ENCODE data around the gene JUP. TPM values are rescaled to one million over a fixed set of nuclear protein-coding genes. Genes with fewer than 3 reads are reported as not detected.

The JUP gene
- total and polyA plus RNA-seq, 10 of the 15 experiments (the other 5 are each of a cell fraction or from before 2014, with no cell fraction given): 1.5 to 36.3 (median 11.6) TPM

DNA sequence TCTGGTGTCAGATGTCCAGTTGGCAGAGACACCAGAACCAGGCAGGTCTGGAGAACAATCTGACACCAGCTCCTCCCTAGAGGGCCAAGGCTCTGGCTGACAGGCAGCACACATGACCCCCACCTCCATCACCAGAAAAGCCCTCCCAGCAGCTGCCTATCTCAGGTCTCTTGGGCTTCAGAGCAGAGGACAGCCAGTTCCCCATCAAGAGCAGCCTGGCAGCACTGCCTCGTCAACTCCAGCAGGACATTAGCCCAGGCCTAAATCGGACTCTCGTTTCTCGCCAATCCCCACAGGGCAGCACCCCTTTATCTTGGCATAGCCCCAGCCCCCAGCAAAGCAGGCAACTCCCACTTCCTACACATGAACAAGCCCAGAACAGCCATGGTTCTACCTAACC is 4.4 kb downstream of the JUP start:
- no TSS peak for BruUV-seq (replicated peaks)
- ChIA-PET POLR2A (no interaction called here), CTCF (no interaction called here), RAD21 (ENCODE audit: unreplicated experiment) (no interaction called here), SMC1A (ENCODE audit: uncharacterized antibody, unreplicated experiment) (no interaction called here)
- no peak overlapping the region for H2AFZ ChIP-seq (ENCODE audit: control insufficient read depth, low read depth, low read length)
- peaks cover 13% of the 10 kb centered on the region for H3K4me1 ChIP-seq (ENCODE audit: control insufficient read depth, insufficient read depth, low read length)
- H3K27me3 ChIP-seq (replicated peaks in 1 of 2; ENCODE audit: control insufficient read depth in 2 of 2, insufficient read depth in 2 of 2, low read length in 1 of 2): peaks cover 0 to 6% of the 10 kb centered on the region in 2 experiments; a peak in 2 of 4 replicates
- H3K4me3 ChIP-seq: no peak overlapping the region
- H3K36me3 ChIP-seq (ENCODE audit: control insufficient read depth in 2 of 2, insufficient read depth in 2 of 2, low read length in 1 of 2): no peaks in the 10 kb centered on the region
- no peaks in the 10 kb centered on the region for H4K20me1 ChIP-seq (ENCODE audit: control insufficient read depth, insufficient read depth)
- no peak overlapping the region for H3K9ac ChIP-seq (ENCODE audit: control insufficient read depth, insufficient read depth, low read length)
- TF ChIP-seq CHD1 (IDR thresholded peaks at IDR 0.05; ENCODE audit: low read depth, low read length): no peak
- no peak for TF ChIP-seq SREBF2 (IDR thresholded peaks at IDR 0.05; ENCODE audit: low read length)
- no peak for TF ChIP-seq HDGF (IDR thresholded peaks at IDR 0.05)
- no peak for TF ChIP-seq CREM (IDR thresholded peaks at IDR 0.05; ENCODE audit: low read depth)
- TF ChIP-seq SMARCA5 (IDR thresholded peaks at IDR 0.05): no peak
- TF ChIP-seq TCF12 (IDR thresholded peaks at IDR 0.05; ENCODE audit: low read depth, low read length): no peak
- TF ChIP-seq, protein P1, sequence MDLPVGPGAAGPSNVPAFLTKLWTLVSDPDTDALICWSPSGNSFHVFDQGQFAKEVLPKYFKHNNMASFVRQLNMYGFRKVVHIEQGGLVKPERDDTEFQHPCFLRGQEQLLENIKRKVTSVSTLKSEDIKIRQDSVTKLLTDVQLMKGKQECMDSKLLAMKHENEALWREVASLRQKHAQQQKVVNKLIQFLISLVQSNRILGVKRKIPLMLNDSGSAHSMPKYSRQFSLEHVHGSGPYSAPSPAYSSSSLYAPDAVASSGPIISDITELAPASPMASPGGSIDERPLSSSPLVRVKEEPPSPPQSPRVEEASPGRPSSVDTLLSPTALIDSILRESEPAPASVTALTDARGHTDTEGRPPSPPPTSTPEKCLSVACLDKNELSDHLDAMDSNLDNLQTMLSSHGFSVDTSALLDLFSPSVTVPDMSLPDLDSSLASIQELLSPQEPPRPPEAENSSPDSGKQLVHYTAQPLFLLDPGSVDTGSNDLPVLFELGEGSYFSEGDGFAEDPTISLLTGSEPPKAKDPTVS (IDR thresholded peaks at IDR 0.05; ENCODE audit: low read depth, low read length): no peak
- TF ChIP-seq, protein P2, sequence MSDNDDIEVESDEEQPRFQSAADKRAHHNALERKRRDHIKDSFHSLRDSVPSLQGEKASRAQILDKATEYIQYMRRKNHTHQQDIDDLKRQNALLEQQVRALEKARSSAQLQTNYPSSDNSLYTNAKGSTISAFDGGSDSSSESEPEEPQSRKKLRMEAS (IDR thresholded peaks at IDR 0.05; ENCODE audit: low read depth, low read length): no peak
- TF ChIP-seq, protein P3, sequence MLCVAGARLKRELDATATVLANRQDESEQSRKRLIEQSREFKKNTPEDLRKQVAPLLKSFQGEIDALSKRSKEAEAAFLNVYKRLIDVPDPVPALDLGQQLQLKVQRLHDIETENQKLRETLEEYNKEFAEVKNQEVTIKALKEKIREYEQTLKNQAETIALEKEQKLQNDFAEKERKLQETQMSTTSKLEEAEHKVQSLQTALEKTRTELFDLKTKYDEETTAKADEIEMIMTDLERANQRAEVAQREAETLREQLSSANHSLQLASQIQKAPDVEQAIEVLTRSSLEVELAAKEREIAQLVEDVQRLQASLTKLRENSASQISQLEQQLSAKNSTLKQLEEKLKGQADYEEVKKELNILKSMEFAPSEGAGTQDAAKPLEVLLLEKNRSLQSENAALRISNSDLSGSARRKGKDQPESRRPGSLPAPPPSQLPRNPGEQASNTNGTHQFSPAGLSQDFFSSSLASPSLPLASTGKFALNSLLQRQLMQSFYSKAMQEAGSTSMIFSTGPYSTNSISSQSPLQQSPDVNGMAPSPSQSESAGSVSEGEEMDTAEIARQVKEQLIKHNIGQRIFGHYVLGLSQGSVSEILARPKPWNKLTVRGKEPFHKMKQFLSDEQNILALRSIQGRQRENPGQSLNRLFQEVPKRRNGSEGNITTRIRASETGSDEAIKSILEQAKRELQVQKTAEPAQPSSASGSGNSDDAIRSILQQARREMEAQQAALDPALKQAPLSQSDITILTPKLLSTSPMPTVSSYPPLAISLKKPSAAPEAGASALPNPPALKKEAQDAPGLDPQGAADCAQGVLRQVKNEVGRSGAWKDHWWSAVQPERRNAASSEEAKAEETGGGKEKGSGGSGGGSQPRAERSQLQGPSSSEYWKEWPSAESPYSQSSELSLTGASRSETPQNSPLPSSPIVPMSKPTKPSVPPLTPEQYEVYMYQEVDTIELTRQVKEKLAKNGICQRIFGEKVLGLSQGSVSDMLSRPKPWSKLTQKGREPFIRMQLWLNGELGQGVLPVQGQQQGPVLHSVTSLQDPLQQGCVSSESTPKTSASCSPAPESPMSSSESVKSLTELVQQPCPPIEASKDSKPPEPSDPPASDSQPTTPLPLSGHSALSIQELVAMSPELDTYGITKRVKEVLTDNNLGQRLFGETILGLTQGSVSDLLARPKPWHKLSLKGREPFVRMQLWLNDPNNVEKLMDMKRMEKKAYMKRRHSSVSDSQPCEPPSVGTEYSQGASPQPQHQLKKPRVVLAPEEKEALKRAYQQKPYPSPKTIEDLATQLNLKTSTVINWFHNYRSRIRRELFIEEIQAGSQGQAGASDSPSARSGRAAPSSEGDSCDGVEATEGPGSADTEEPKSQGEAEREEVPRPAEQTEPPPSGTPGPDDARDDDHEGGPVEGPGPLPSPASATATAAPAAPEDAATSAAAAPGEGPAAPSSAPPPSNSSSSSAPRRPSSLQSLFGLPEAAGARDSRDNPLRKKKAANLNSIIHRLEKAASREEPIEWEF (IDR thresholded peaks at IDR 0.05; ENCODE audit: insufficient replicate concordance, low read depth, low read length): no peak
- TF ChIP-seq CREB1 (IDR thresholded peaks at IDR 0.05; ENCODE audit: low read depth): no peak
- DNase-seq (ENCODE audit: low read depth, low spot score) (no peak), FAIRE-seq (no peak), ATAC-seq (no peak)
- intact Hi-C loops (cut with micrococcal nuclease; ENCODE audit: unreplicated experiment) (no loop called here), in situ Hi-C loops (cut with MboI) (no loop called here)
- no peaks in the 10 kb centered on the region; the same call in 2 of the 3 replicates for H3K9me3 ChIP-seq (replicated peaks; ENCODE audit: control insufficient read depth, insufficient read depth, low read length)
- no peak overlapping the region for H3K27ac ChIP-seq (ENCODE audit: control insufficient read depth, insufficient read depth)
- H3K4me2 ChIP-seq (ENCODE audit: control insufficient read depth, insufficient read depth): no peak overlapping the region
- 32% methylated on average over 4 of the region's 4 CpGs for WGBS (ENCODE audit: insufficient coverage, insufficient replicate concordance, low lambda C conversion rate, missing lambda C conversion rate)
- no peaks in the 10 kb centered on the region for H3K79me2 ChIP-seq (ENCODE audit: control insufficient read depth, insufficient read depth, low read length)

Measured in GM12878 (cell line).